ENCODE data around the gene CDCA5.

The CDCA5 gene

GRCh38 chr11:65104628-65105027, 20.8 kb upstream of the CDCA5 start:
- no peak for DNase-seq

DNA sequence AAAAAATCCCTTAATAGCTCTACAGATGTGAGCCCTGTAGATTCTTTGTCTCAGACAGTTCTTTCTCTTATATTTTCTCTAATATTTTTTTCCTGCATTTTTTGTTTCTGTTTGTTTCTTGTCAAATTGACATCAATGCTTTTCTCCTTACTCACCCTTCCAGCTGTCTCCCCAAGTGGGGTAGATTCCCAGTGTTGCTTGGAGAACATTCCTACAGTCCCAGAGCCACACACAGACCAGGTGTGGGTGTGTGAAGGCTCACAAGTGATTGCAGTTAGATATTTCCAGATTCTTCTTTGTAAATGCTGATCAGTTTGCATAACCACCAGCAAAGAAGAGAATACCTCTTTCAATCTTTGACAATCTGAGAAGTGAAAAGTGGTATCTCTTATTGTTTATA, 19.6 kb upstream of the CDCA5 start:
- no peak for DNase-seq

DNA sequence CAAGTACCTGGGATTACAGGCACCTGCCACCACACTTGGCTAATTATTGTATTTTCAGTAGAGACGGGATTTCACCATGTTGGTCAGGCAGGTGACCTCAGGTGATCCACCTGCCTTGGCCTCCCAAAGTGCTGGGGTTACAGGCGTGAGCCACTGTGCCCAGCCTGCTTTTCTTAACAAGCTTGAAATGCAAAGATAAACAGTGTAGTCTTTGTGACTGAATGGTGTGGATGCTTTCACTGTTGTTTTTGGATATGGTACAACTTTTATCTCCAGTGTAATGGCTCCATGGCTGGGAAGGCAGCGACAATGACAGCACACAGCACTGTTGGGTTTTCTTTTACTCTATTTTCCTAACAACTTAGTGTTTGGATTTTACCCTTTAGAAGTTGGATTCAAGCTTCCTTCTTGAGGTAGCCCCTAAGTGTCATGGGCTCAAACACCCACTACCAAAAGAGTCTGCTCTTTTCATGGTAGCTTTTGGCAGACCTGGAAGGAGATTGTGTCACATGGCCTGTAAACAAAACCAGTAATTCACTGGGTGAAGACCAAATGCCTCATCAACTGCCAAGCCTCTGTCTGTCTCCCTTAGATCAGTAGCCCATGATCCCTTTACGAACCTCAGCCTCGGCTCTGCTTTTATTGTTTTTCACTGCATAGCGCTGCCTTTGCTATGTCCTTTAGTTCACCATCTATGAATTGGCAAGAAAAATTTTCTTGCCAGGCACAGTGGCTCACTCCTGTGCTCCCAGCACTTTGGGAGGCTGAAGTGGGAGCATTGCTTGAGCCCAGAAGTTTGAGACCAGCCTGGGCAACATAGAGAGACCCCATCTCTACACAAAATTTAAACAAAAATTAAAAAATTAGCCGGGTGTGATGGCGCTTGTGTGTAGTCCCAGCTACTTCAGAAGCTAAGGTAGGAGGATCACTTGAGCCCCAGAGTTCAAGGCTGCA, 18.6 kb upstream of the CDCA5 start:
- no peak for DNase-seq

DNA sequence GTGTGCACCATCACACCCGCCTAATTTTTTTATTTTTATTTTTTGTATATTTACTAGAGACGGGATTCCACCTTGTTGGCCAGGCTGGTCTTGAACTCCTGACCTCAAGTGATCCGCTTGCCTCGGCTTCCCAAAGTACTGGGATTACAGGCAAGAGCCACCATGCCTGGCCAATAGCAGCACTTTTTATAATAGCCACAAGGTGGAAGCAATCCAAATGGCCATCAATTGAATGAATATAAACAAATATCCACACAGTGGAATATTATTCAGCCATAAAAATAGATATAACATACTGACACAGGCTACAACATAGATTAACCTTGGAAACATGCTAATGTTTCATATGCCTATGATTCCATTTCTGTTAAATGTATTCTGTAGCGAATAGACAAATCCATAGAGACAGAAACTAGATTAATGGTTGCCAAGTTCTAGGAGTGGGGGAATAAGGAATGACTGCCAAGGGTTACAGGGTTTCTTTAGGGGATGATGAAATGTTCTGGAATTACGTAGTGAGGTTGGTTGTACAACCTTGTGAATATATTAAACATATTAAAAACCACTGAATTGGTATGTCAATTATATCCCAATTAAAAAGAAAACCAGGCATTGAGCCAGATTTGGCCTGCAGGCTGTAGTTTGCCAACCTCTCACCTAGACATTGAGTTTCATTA, 17.0 kb upstream of the CDCA5 start:
- DNase-seq, result no peak

- DNase-seq, result no peak
Measured at GRCh38 chr11:65096926-65097325, 13.1 kb upstream of the CDCA5 start.

DNA sequence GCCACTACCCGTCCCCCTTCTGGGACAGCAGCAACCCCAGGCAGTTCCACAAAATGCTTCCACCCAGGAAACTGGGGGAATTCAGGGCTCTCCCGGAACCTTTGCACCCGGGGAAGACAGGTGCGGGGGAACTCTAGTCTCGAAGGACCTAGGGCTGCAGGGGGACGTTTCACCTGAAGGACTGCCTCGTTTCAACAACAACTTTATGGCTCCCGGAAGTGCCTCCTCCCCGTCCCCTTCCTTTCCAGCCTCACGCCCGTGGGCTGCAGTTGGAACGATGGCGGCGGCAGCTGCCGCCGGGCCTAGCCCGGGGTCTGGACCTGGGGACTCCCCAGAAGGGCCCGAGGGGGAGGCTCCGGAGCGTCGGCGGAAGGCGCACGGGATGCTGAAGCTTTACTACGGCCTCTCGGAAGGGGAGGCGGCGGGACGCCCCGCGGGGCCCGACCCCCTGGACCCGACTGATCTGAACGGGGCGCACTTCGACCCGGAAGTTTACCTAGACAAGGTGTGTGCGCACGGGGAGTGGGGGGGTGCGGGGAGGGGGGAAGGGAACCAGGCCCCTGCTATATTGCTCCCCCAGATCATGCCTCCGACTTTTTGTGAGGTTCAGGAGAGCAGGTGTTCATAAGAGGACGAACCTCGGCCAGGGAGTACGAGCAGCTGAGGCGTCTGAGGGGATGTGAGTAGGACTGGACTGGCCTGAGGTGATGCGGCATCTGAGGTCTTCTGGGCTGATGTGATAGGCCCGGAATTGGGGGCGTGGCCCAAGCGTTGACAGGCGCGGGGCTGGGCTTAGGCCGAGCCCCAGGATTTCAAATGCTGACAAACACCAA, 12.3 kb upstream of the CDCA5 start, which contains the start of gene VPS51:
TSS of gene VPS51 (plus strand) at position 241 of the 833 bp plus-strand sequence. CDS start at position 278, 37 bp downstream.
- peak; percentile 86 for DNase-seq

DNA sequence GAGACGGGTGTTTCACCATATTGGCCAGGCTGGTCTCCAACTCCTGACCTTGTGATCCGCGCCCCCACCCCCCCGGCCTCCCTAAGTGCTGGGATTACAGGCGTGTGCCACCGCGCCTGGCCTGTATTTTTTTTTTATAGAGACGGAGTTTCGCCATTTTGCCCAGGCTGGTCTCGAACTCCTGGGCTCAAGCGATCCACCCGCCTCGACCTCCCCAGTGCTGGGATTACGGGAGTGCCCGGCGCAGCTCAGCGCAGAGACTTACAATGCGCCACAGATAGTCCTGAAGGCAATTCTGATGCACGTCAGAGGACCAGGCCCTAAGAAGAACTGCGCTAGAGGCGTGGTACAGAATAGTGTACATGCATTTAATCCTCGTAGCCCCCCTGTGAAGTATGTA, 11.6 kb upstream of the CDCA5 start:
- no peak for DNase-seq

DNA sequence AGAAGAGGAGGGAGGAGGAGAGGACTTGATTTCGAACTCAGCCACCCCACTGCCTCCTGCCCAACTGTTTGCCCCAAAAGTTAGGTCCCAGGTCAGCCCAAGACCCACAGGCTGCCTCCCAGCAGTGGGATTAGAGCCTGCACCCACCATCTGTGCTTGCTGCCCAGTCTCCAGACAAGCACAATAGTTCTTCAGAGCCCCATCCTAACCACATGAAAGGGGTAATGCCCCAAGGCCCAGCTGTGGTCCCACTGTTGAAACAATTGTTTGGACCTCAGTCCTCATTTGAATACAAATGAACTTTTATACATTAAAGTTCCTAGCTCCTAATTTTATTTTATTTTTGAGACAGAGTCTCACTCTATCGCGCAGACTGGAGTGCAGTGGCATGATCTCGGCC, 6.8 kb upstream of the CDCA5 start:
- no peak for DNase-seq

DNA sequence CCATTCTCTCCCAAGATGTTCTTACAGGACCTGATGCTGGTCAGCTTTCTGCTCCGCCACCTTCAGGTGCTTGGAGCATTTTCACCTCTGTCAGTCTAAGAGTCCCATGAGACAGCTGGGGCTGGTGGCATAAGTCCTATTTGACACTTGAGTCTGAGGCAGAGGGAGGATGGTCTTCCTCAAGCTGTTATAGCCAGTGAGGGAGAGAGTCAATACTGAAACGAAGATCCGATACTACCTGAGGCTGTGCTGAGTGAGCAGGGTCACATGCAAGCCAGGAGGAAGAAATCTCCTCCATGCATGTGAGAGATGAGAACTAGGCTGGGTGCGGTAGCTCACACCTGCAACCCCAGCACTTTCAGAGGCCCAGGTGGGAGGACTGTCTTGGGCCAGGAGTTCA, 5.8 kb upstream of the CDCA5 start:
- DNase-seq, result no peak

GRCh38 chr11:65087827-65088226, 4.0 kb upstream of the CDCA5 start:
- no peak for DNase-seq

GRCh38 chr11:65087216-65087615, 3.4 kb upstream of the CDCA5 start:
- no peak for DNase-seq

- no peak for DNase-seq
Measured at GRCh38 chr11:65086809-65087208, 3.0 kb upstream of the CDCA5 start.

DNA sequence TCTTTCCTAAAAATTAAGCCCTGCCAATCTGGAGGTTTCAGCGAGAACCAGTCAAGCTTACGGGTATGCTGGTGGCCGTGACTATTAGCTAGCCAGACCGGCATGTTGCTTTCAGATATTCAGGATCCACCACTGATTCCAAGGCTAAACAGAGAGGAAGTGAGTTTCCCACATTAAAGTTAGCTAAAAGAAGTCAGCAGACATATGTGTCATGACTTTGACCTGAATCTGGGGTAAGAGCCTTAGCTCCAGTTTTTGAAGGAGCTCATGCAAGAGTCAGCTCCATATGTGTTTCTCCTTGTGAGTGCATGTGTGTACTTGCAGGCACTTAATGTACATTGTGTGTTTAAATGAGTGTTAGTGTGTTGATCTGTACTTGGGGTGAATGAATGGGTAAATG, 1.6 kb upstream of the CDCA5 start:
- no peak for DNase-seq

DNA sequence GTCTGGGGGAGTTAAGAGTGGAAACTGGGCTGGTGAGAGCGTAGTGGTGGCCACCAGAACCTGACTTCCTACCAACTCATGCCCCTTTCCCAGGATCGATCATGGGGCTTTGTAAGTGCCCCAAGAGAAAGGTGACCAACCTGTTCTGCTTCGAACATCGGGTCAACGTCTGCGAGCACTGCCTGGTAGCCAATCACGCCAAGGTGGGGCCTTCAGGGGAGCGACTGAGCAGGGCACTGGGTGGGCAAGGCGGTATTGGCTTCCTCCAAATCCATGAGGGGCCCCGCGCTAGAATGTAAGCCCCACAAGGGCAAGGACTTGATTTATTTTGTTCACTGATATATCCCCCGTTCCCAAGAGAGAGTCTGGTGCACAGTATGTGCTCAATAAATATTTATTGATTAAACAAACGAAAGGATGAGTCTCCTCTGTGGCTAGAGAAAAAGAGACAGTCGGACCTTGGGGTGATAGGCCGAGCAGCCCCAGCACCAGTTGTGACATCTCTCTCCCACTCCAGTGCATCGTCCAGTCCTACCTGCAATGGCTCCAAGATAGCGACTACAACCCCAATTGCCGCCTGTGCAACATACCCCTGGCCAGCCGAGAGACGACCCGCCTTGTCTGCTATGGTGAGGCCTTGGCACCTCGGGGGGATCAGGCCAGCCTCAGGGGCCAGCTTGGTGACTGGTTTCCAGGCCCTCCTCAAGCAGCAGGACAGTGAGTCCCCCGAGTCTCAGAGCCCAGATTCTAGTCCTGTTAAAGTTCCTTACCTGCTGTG, 947 bp upstream of the CDCA5 start:
- DNase-seq, result no peak

GRCh38 chr11:65083134-65083833, 556 bp downstream of the CDCA5 start:
- DNase-seq, result no peak

GRCh38 chr11:65078786-65079342, 5.0 kb downstream of the CDCA5 start:
- DNase-seq, result no peak

DNA sequence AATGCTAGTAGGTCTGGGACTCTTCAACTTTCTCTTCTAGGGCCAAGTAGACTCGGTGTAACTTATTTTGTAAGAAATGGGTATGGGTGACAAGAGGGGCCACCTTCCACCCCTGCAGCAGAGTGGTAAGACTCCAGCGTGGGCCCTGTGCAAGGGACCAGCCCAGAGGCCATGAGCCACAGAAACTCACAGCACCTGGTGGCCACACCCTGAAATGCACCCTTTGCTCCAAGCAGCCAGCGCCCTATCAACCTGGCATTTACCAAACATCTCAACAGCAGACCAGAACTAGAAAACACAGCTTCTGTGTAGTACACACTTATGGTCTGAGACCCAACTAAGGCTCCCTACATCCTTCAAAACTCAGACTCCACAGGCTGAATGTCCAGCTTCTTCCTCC, 5.7 kb downstream of the CDCA5 start:
- peak; percentile 5 to 18 for DNase-seq

DNA sequence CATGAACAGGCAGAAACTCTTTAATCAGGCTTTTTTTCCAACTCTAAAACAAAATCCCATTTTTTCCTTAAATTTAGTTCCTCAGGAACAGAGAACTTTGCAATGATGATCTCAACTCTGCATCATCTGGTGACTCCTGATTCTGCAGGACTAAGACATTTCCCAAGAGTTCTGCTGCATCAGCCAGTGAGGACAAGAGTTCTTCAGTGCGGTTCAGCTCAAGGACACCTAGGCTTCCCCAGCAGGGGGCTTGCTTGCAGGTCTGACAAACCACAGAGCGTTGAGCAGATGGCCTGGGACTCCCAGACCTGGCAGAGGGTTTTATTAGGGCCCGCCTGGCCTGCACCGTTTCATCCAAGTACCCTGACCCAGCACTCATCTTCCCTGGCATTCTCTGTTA, 6.4 kb downstream of the CDCA5 start:
- no peak for DNase-seq

DNA sequence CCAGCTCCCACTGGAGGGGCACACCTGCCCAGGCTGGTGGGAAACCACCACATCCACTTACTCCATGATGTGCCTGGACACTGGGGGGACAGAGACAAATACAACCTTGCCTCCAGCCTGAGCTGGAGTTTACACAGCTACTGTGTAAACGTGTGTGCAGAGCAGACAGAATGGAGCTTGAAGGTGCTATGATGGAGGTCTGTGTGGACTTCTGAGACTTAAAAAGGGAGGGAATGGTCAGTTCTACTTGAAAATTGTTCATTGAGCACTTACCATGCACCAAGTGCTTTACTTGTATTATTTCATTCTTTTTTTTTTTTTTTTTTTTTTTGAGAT, 11.2 kb downstream of the CDCA5 start:
- no peak for DNase-seq

- no peak for DNase-seq
Measured at GRCh38 chr11:65071907-65072630, 11.8 kb downstream of the CDCA5 start.

- DNase-seq, result no peak
Measured at GRCh38 chr11:65069217-65069616, 14.6 kb downstream of the CDCA5 start.
